Neutrophil (primary cell): Measurements from ENCODE around the gene HIGD1B.
A peak's percentile ranks its signal among the peaks of the same experiment; 100 is the strongest.

Source experiments
- H3K27ac ChIP-seq: fragments of 200-600 bp; sonication (generic); 2 replicates; pipeline ENCODE4 v1.5.1; 2016; ENCODE audit warnings: mild to moderate bottlenecking, moderate library complexity
- H3K27me3 ChIP-seq: fragments of 200-600 bp; sonication (generic); 2 replicates; pipeline ENCODE4 v1.6.0; 2016; ENCODE audit warnings: mild to moderate bottlenecking
- H3K36me3 ChIP-seq: fragments of 200-600 bp; sonication (generic); 2 replicates; pipeline ENCODE4 v1.5.1; 2017
- H3K4me1 ChIP-seq, 2 experiments: fragments of 200-600 bp in 1 of 2; sonication (generic) in 1 of 2; 1 replicate in 1 of 2; 2 replicates in 1 of 2; pipeline versions ENCODE4 v1.5.1 to v1.6.1; 2013 to 2016; ENCODE audit warnings: low read depth in 1 of 2, low read length in 1 of 2, mild to moderate bottlenecking in 1 of 2, moderate library complexity in 1 of 2; ENCODE audit not compliant: control insufficient read depth in 1 of 2, insufficient read depth in 1 of 2
- H3K4me3 ChIP-seq, 2 experiments: fragments of 200-600 bp in 1 of 2; sonication (generic) in 1 of 2; 1 replicate in 1 of 2; 2 replicates in 1 of 2; pipeline ENCODE4 v1.5.1; 2013 to 2016; ENCODE audit warnings: low read depth in 1 of 2, low read length in 1 of 2, mild to moderate bottlenecking in 1 of 2, moderate library complexity in 1 of 2
- H3K9me3 ChIP-seq: fragments of 200-600 bp; sonication (generic); 2 replicates; pipeline ENCODE4 v1.5.1; 2016
- CTCF ChIP-seq: fragments of 200-600 bp; sonication (generic); IDR thresholded peaks from 2 replicates; pipeline ENCODE4 v1.5.1; 2016; ENCODE audit warnings: antibody characterized with exemption

HIGD1B gene

GRCh38 chr17:44864831-44865230, 17.1 kb downstream of the HIGD1B start:
- H3K27ac ChIP-seq: no peak overlapping the region
- peaks cover 95% of the 10 kb centered on the region for H3K36me3 ChIP-seq
- no peaks in the 10 kb centered on the region for H3K9me3 ChIP-seq
- TF ChIP-seq CTCF: no peak
- no peak overlapping the region for H3K4me3 ChIP-seq
- no peaks in the 10 kb centered on the region for H3K27me3 ChIP-seq
- no peaks in the 10 kb centered on the region for H3K4me1 ChIP-seq

- no peak overlapping the region for H3K4me3 ChIP-seq
- H3K27ac ChIP-seq: no peak overlapping the region
- H3K27me3 ChIP-seq: no peaks in the 10 kb centered on the region
- peak; percentile 81 for TF ChIP-seq CTCF
- H3K4me1 ChIP-seq: no peaks in the 10 kb centered on the region
- no peaks in the 10 kb centered on the region for H3K9me3 ChIP-seq
- peaks cover 95% of the 10 kb centered on the region for H3K36me3 ChIP-seq
These were observed 17.6 kb downstream of the HIGD1B start for GRCh38 chr17:44865231-44865660.

GRCh38 chr17:44865931-44866330, 18.2 kb downstream of the HIGD1B start:
- no peaks in the 10 kb centered on the region for H3K4me1 ChIP-seq
- no peaks in the 10 kb centered on the region for H3K9me3 ChIP-seq
- TF ChIP-seq CTCF: no peak
- peaks cover 95% of the 10 kb centered on the region for H3K36me3 ChIP-seq
- H3K27me3 ChIP-seq: no peaks in the 10 kb centered on the region
- no peak overlapping the region for H3K4me3 ChIP-seq
- H3K27ac ChIP-seq: no peak overlapping the region

- Histone ChIP-seq H3K4me1 (no peaks in the 10 kb centered on the region), H3K4me3 (no peak overlapping the region), H3K27me3 (no peaks in the 10 kb centered on the region), H3K9me3 (no peaks in the 10 kb centered on the region), H3K36me3 (peaks cover 93% of the 10 kb centered on the region), H3K27ac (no peak overlapping the region)
- TF ChIP-seq CTCF: no peak
These were observed 20.2 kb downstream of the HIGD1B start for GRCh38 chr17:44867841-44868240.

- TF ChIP-seq CTCF: no peak
- Histone ChIP-seq H3K4me3 (no peak overlapping the region), H3K9me3 (no peaks in the 10 kb centered on the region), H3K27ac (no peak overlapping the region), H3K36me3 (peaks cover 93% of the 10 kb centered on the region), H3K27me3 (no peaks in the 10 kb centered on the region), H3K4me1 (no peaks in the 10 kb centered on the region)
These were observed 23.9 kb downstream of the HIGD1B start for GRCh38 chr17:44871556-44871955.
